ENCODE data around the gene CPS1. TPM values are rescaled to one million over a fixed set of nuclear protein-coding genes. Genes with fewer than 3 reads are reported as not detected.

CPS1 gene
- polyA plus RNA-seq, 2 donors, result 0.99 to 1.4 TPM

DNA sequence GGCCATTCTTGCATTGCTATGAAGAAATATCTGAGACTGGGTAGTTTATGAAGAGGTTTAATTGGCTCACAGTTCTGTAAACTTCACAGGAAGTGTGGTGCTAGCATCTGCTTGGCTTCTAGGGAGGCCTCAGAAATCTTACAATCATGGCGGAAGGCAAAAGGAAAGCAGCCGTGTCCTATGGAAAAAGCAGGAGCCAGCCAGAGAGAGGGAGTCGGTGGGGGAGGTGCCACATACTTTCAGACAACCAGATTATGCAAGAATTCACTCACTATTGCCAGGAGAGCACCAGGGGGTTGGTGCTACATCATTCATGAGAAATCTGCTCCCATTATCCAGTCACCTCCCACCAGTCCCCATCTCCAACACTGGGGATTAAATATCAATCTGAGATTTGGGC, 64.1 kb downstream of the CPS1 start:
- Histone ChIP-seq H3K27ac (ENCODE audit: low read depth in 2 of 2, low read length in 1 of 2) (no peak overlapping the region), H3K36me3 (ENCODE audit: control insufficient read depth in 2 of 2, insufficient read depth in 2 of 2, low read length in 1 of 2) (no peaks in the 10 kb centered on the region)
- WGBS, 2 donors, result 83 to 86% methylated on average over 3 of the region's 3 CpGs

DNA sequence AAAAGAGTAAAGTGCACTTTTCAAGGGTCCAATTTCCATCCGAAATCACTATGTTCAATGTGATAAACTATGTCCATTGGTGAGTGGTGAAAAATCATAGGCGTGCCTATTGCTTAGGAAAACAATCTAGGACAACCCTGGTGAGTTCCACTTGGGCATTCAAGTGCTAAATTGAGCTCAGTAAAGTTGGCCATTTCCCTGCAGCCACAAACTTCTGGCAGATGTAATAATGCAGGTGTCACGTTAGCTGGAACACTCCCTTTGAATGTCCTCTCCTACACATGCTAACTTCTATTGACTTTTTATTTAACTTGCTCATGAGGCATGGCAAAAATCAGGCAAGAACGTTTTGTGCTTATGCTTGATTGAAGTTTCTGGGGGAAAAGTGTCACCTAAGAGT, 67.1 kb downstream of the CPS1 start:
- WGBS, 2 donors, result 43 to 63% methylated on average over 4 of the region's 4 CpGs
- H3K27me3 ChIP-seq (ENCODE audit: control insufficient read depth in 1 of 2, insufficient read depth in 2 of 2, low read length in 2 of 2), result no peaks in the 10 kb centered on the region
- H3K36me3 ChIP-seq (ENCODE audit: control insufficient read depth in 2 of 2, insufficient read depth in 2 of 2, low read length in 1 of 2), result no peaks in the 10 kb centered on the region
- no peaks in the 10 kb centered on the region for H3K9me3 ChIP-seq (ENCODE audit: control insufficient read depth in 2 of 2, insufficient read depth in 1 of 2, low read depth in 1 of 2, low read length in 1 of 2)
- no peak overlapping the region for H3K27ac ChIP-seq (ENCODE audit: low read depth in 2 of 2, low read length in 1 of 2)
- no peak overlapping the region for H3K4me3 ChIP-seq (ENCODE audit: low read depth in 1 of 2, low read length in 2 of 2)
- H3K4me1 ChIP-seq (ENCODE audit: control insufficient read depth in 2 of 2, insufficient read depth in 2 of 2, low read length in 1 of 2), result no peaks in the 10 kb centered on the region

More for the DNA sequence above, 64.1 kb downstream of the CPS1 start:
- Histone ChIP-seq H3K27me3 (ENCODE audit: control insufficient read depth in 1 of 2, insufficient read depth in 2 of 2, low read length in 2 of 2) (no peaks in the 10 kb centered on the region), H3K4me3 (ENCODE audit: low read depth in 1 of 2, low read length in 2 of 2) (no peak overlapping the region), H3K4me1 (ENCODE audit: control insufficient read depth in 2 of 2, insufficient read depth in 2 of 2, low read length in 1 of 2) (no peaks in the 10 kb centered on the region), H3K9me3 (ENCODE audit: control insufficient read depth in 2 of 2, insufficient read depth in 1 of 2, low read depth in 1 of 2, low read length in 1 of 2) (no peaks in the 10 kb centered on the region)

DNA sequence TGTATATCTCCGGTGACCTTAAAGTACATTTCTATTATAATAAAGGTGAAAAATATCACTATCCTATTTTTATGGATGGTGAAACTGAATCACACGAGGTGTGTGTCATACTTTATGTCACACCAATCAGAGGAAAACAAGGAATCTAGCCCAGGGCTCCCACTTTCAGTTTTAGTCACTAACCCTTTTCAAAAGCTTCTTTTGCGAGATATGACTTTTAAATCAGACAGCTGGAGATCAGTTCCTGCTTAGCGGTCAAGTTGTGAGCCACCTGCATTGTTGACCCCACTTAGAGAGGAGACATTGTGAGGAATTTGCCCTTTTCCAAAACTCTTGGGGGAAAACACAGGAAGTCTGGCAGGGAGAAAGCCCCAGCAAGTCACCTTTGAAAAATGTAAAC, 70.5 kb downstream of the CPS1 start:
- H3K4me1 ChIP-seq (ENCODE audit: control insufficient read depth in 2 of 2, insufficient read depth in 2 of 2, low read length in 1 of 2), result no peaks in the 10 kb centered on the region
- no peaks in the 10 kb centered on the region for H3K27me3 ChIP-seq (ENCODE audit: control insufficient read depth in 1 of 2, insufficient read depth in 2 of 2, low read length in 2 of 2)
- WGBS, 2 donors, result 58 to 61% methylated on average over 4 of the region's 4 CpGs
- H3K27ac ChIP-seq (ENCODE audit: low read depth in 2 of 2, low read length in 1 of 2), result no peak overlapping the region
- H3K4me3 ChIP-seq (ENCODE audit: low read depth in 1 of 2, low read length in 2 of 2), result no peak overlapping the region
- H3K36me3 ChIP-seq (ENCODE audit: control insufficient read depth in 2 of 2, insufficient read depth in 2 of 2, low read length in 1 of 2), result no peaks in the 10 kb centered on the region
- no peaks in the 10 kb centered on the region for H3K9me3 ChIP-seq (ENCODE audit: control insufficient read depth in 2 of 2, insufficient read depth in 1 of 2, low read depth in 1 of 2, low read length in 1 of 2)

DNA sequence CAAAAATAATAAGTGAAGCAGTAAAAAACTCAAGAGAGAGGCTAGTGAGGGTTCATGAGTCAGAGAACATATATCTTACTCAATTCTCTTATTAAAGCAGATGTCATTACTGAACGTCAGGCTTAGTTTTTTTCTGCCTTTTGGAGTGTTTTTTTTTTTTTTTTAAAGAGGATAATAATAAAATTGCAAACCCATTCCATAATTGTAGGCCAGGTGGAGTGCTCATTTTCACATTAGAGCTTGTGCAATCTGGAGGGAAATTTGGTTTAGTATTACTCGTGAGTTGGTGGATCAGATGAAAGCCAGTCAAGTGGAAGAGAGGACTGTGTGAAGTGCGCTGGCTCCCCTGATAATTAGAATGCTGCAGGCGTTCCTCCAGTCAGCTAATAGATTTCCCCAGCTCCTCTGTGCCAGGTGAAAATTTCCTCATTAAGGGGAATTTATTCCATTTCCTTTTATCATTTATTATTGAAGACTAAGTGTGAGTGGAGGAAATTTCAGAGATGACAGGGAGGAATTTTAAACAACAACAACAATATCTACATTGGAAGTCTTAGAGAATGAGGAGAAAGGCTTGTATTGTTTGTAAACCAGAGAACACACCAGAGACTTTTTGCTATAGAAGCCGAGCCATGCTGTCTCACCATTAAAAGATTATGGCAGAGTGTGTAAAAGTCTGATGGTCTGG, 74.6 kb downstream of the CPS1 start:
- no peaks in the 10 kb centered on the region for H3K4me1 ChIP-seq (ENCODE audit: control insufficient read depth in 2 of 2, insufficient read depth in 2 of 2, low read length in 1 of 2)
- no peak overlapping the region for H3K4me3 ChIP-seq (ENCODE audit: low read depth in 1 of 2, low read length in 2 of 2)
- no peak overlapping the region for H3K27ac ChIP-seq (ENCODE audit: low read depth in 2 of 2, low read length in 1 of 2)
- 60 to 63% methylated on average over 5 of the region's 5 CpGs for WGBS, 2 donors
- H3K9me3 ChIP-seq (ENCODE audit: control insufficient read depth in 2 of 2, insufficient read depth in 1 of 2, low read depth in 1 of 2, low read length in 1 of 2), result no peaks in the 10 kb centered on the region
- no peaks in the 10 kb centered on the region for H3K27me3 ChIP-seq (ENCODE audit: control insufficient read depth in 1 of 2, insufficient read depth in 2 of 2, low read length in 2 of 2)
- H3K36me3 ChIP-seq (ENCODE audit: control insufficient read depth in 2 of 2, insufficient read depth in 2 of 2, low read length in 1 of 2), result no peaks in the 10 kb centered on the region

DNA sequence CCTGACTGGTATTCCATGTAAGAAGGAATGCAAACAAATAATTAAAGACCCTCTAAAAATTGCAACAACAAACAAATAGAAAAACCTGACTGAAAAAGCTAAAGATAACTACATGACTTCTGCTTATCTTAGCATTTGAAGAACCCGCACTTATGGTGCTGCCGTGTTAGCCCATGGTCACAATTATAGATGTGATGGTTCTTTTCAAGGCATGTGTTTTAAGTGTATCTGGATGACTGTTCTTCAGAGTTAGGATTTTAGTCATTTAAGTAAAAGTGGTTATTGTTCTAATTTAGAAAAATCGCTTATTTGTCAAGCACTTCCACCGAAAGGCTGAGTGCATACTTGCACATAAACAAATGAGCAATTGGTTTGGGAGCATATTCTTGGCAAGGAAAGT, 77.3 kb downstream of the CPS1 start:
- no peaks in the 10 kb centered on the region for H3K36me3 ChIP-seq (ENCODE audit: control insufficient read depth in 2 of 2, insufficient read depth in 2 of 2, low read length in 1 of 2)
- H3K9me3 ChIP-seq (ENCODE audit: control insufficient read depth in 2 of 2, insufficient read depth in 1 of 2, low read depth in 1 of 2, low read length in 1 of 2), result no peaks in the 10 kb centered on the region
- H3K4me3 ChIP-seq (ENCODE audit: low read depth in 1 of 2, low read length in 2 of 2), result no peak overlapping the region
- H3K4me1 ChIP-seq (ENCODE audit: control insufficient read depth in 2 of 2, insufficient read depth in 2 of 2, low read length in 1 of 2), result no peaks in the 10 kb centered on the region
- 93 to 95% methylated on average over 4 of the region's 4 CpGs for WGBS, 2 donors
- no peaks in the 10 kb centered on the region for H3K27me3 ChIP-seq (ENCODE audit: control insufficient read depth in 1 of 2, insufficient read depth in 2 of 2, low read length in 2 of 2)
- H3K27ac ChIP-seq (ENCODE audit: low read depth in 2 of 2, low read length in 1 of 2), result no peak overlapping the region

DNA sequence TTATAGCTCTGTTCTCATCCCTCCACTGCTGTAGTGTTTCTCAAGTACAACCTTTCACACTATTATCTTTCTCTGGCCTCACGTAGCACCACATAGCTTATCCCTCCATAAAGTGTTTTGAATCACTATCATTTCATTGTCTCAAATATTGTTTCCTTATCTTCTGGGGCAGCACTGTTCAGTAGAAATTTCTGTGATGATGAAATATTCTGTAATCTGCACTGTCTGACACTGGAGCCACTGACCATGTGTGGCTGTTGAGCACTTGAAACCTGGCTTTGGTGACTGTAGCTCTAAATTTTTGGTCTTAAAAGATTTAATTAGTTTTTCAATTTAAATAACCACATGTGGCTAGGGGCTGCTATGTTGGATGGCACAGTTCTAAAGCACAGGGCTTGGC, 78.9 kb downstream of the CPS1 start:
- no peak overlapping the region for H3K27ac ChIP-seq (ENCODE audit: low read depth in 2 of 2, low read length in 1 of 2)
- no peaks in the 10 kb centered on the region for H3K4me1 ChIP-seq (ENCODE audit: control insufficient read depth in 2 of 2, insufficient read depth in 2 of 2, low read length in 1 of 2)
- H3K36me3 ChIP-seq (ENCODE audit: control insufficient read depth in 2 of 2, insufficient read depth in 2 of 2, low read length in 1 of 2), result no peaks in the 10 kb centered on the region
- H3K9me3 ChIP-seq (ENCODE audit: control insufficient read depth in 2 of 2, insufficient read depth in 1 of 2, low read depth in 1 of 2, low read length in 1 of 2), result no peaks in the 10 kb centered on the region
- H3K27me3 ChIP-seq (ENCODE audit: control insufficient read depth in 1 of 2, insufficient read depth in 2 of 2, low read length in 2 of 2), result no peaks in the 10 kb centered on the region
- 83 to 91% methylated on average over 1 of the region's 1 CpG for WGBS, 2 donors
- H3K4me3 ChIP-seq (ENCODE audit: low read depth in 1 of 2, low read length in 2 of 2), result no peak overlapping the region

DNA sequence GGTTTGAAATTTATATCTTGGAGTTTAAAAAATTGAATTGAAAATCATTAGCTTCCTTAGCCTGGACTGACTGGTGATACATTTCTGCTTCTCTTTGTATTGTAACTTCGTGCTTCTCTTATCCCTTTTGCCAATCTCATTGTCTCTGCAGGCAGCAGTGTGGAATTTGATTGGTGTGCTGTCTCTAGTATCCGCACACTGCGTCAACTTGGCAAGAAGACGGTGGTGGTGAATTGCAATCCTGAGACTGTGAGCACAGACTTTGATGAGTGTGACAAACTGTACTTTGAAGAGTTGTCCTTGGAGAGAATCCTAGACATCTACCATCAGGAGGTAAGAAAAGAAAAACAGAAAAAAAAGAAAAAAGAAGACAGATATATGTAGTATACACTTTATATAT, 85.9 kb downstream of the CPS1 start:
- Histone ChIP-seq H3K27me3 (ENCODE audit: control insufficient read depth in 1 of 2, insufficient read depth in 2 of 2, low read length in 2 of 2) (no peaks in the 10 kb centered on the region), H3K4me1 (ENCODE audit: control insufficient read depth in 2 of 2, insufficient read depth in 2 of 2, low read length in 1 of 2) (no peaks in the 10 kb centered on the region), H3K9me3 (ENCODE audit: control insufficient read depth in 2 of 2, insufficient read depth in 1 of 2, low read depth in 1 of 2, low read length in 1 of 2) (peaks cover 0 to 3% of the 10 kb centered on the region in 2 donors), H3K27ac (ENCODE audit: low read depth in 2 of 2, low read length in 1 of 2) (no peak overlapping the region), H3K36me3 (ENCODE audit: control insufficient read depth in 2 of 2, insufficient read depth in 2 of 2, low read length in 1 of 2) (no peaks in the 10 kb centered on the region), H3K4me3 (ENCODE audit: low read depth in 1 of 2, low read length in 2 of 2) (no peak overlapping the region)
- 67 to 72% methylated on average over 4 of the region's 4 CpGs for WGBS, 2 donors

DNA sequence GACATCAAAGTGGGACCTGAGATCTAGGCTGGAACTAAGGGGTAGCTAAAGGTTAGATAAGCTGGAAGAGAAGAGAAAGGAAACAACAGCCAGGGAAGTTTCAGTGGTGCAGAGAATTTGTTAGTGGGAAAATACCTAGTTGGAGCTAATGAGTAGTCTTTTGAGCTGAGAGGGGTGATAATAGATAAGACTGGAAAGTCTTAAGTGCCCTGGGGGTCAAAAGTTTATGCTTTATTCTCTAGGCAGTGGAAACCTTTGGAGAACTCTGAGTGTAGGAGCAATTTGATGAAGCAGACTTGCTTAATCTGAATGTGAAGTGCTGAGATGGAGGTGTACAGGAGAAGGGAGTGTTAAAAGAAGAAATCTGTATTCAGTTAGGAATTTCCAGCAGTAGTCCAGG, 90.8 kb downstream of the CPS1 start:
- Histone ChIP-seq H3K9me3 (ENCODE audit: control insufficient read depth in 2 of 2, insufficient read depth in 1 of 2, low read depth in 1 of 2, low read length in 1 of 2) (no peaks in the 10 kb centered on the region), H3K27me3 (ENCODE audit: control insufficient read depth in 1 of 2, insufficient read depth in 2 of 2, low read length in 2 of 2) (no peaks in the 10 kb centered on the region), H3K27ac (ENCODE audit: low read depth in 2 of 2, low read length in 1 of 2) (no peak overlapping the region), H3K4me3 (ENCODE audit: low read depth in 1 of 2, low read length in 2 of 2) (no peak overlapping the region), H3K36me3 (ENCODE audit: control insufficient read depth in 2 of 2, insufficient read depth in 2 of 2, low read length in 1 of 2) (no peaks in the 10 kb centered on the region), H3K4me1 (ENCODE audit: control insufficient read depth in 2 of 2, insufficient read depth in 2 of 2, low read length in 1 of 2) (no peaks in the 10 kb centered on the region)

DNA sequence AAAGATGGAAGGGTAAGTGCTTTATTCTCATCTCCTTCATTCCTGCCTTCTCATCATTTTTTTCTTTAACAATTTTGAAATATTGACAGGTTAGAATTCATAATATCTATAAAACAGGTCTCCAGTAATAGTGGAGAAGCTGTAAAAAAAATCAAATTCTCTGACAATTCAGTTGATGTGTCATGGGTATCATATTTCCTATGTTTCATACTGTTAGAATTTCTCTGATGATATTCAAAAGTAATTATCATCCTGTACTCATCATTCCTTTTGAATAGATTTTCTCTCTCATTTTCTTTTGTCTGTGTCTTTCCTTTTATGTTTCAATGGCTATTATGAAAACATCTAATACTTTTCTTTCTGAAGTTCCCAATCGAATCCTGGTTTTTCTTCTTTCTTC, 97.7 kb downstream of the CPS1 start:
- Histone ChIP-seq H3K27me3 (ENCODE audit: control insufficient read depth in 1 of 2, insufficient read depth in 2 of 2, low read length in 2 of 2) (no peaks in the 10 kb centered on the region), H3K36me3 (ENCODE audit: control insufficient read depth in 2 of 2, insufficient read depth in 2 of 2, low read length in 1 of 2) (no peaks in the 10 kb centered on the region), H3K9me3 (ENCODE audit: control insufficient read depth in 2 of 2, insufficient read depth in 1 of 2, low read depth in 1 of 2, low read length in 1 of 2) (no peaks in the 10 kb centered on the region), H3K4me3 (ENCODE audit: low read depth in 1 of 2, low read length in 2 of 2) (no peak overlapping the region), H3K27ac (ENCODE audit: low read depth in 2 of 2, low read length in 1 of 2) (no peak overlapping the region), H3K4me1 (ENCODE audit: control insufficient read depth in 2 of 2, insufficient read depth in 2 of 2, low read length in 1 of 2) (no peaks in the 10 kb centered on the region)
- 73 to 77% methylated on average over 1 of the region's 1 CpG for WGBS, 2 donors

DNA sequence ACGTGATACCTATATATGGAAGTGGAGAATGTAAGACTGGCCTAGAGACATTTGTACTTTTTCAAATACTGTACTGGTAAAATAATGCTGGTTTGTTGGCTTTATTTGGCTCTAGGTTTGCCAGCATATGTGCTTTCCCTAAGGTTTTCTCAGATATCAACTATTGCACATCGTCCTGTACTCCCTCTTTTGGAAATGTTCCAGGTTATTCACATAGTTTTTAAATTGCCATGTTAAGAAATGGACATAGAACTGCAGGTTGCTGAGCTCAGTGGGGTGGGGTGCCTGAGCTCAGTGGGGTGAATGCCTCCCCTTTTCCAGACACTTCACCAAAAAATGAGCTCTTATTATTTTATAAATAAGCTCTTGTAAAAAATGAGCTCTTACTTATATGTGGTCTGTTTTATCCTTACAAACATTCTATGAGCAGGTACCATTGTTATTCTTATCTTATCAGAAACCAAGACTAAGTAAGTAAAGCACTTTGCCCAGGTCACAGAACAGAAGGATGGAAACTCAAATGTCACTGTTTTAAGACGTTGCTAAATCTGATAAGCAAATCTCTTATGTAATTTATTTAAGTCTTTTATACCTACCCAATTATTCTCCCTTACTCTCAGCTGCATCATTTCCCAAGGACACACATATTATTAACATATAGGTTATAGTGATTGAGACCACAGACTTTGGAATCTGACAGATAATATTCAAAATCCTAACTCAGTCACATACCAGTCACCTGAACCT, 99.0 kb downstream of the CPS1 start:
- Histone ChIP-seq H3K9me3 (ENCODE audit: control insufficient read depth in 2 of 2, insufficient read depth in 1 of 2, low read depth in 1 of 2, low read length in 1 of 2) (no peaks in the 10 kb centered on the region), H3K27ac (ENCODE audit: low read depth in 2 of 2, low read length in 1 of 2) (no peak overlapping the region), H3K36me3 (ENCODE audit: control insufficient read depth in 2 of 2, insufficient read depth in 2 of 2, low read length in 1 of 2) (no peaks in the 10 kb centered on the region), H3K27me3 (ENCODE audit: control insufficient read depth in 1 of 2, insufficient read depth in 2 of 2, low read length in 2 of 2) (no peaks in the 10 kb centered on the region), H3K4me3 (ENCODE audit: low read depth in 1 of 2, low read length in 2 of 2) (no peak overlapping the region), H3K4me1 (ENCODE audit: control insufficient read depth in 2 of 2, insufficient read depth in 2 of 2, low read length in 1 of 2) (no peaks in the 10 kb centered on the region)
- 35 to 39% methylated on average over 3 of the region's 3 CpGs for WGBS, 2 donors
